Islet precursor cell (in vitro differentiated cells): ENCODE data around the gene GLMP.

Experiments
- DNase-seq: peaks from one replicate; pipeline ENCODE4 v3.0.0-alpha.2; 2018

GLMP gene

DNA sequence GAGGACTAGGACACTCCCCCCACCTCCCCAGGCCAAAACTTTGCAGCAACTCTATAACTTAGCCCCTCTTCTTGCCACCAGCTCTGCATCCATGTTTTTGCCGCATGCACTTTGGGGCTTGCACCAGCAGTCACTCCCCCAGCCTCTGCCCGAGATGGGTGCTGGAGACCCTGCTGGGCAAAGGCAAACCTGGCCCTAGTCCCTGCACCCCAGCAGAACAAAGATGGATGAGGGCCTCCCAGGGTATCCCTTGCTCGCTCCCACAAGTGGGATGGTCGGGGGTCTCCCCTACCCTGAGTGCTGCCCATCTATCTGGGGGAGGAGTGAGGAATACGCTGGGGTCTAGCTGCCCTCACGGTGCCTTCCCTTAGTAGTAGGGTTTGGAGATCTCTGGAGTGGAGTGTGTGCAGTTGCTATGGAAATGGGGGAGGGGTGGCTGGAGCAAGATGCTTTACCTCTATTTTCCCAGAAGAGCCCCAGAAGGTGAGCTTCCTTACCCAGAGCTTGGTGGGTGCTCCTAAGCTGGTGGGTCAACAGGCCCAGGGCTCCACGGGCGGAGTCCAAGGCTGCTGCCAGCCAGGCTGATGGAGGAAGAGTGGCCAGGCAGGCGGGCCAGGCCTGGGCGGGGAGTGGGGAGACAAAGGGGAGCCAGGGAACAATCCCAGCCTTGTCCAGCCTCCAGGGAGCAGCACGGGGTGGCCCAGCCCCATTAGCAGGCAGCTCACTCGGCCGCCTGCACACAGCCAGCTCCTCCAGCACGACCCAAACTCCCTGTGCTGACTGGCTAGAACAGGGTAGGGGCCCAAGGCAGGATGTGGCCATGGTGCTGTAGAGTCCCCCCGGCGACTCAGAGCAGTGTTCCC is 47.8 kb downstream of the GLMP start, which contains the start of gene PAQR6:
PAQR6 (minus strand) TSS at position 597 of the 863 bp plus-strand sequence. CDS start 1,325 bp downstream, outside the sequence.
- DNase-seq = peak; percentile 63

DNA sequence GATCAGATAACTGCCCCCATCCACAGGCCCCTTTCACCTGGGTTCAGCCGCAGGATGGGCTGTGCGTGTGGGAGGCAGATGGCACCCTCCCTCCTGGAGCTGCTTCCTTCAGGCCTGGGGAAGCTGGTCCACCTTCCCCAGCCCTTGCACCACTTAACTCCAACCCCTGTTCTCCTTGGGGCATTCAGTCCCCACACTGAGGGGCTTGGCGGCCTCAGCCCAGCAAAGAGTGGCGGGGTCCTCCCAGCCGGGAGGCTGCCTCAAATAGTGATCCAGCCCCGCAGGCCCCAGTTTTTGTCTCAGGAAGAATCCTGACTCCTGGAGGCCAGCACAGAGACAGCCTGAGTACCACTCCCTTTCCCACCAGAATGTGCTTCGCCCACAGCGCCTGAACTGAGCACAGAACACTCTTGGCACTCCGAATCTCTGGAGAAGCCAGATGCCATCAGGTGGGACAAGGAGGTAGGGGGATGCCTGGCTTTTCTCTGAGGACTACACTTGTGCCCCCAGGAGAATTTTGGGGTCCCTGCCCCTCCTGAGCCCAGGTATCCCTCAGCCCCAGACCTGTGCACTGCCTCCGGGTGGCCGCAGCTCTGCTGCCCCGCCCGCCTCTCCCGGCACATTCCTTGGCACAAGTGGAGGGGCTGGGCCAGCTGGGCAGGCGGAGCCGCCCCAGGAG is 48.6 kb downstream of the GLMP start:
- no peak for DNase-seq

DNA sequence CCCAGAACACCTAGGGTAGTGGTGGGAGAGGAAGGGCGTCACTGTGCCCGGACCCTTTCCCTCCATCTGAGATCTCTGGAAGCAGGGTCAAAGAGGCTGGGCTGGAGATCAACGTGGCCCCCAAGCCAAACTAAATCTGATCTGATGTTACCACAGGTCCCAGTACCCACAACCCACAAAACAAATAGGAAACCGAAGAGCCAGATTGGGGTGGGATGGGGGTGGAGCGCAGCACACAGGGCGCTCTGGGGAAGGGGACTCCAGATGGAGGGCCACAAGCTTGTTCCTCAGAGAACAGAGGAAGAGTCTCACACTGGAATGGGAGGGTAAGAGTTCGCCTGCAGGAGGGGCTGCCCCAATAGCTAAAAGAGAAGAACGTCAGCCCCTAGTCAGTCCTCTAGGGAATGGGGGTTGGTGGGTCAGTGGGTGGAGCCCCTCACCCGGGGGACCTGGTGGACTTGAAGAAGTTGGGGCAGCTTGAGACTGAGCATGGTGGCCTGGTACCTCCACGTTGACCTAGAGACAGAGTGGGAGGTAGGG is 49.2 kb downstream of the GLMP start:
- DNase-seq = no peak

DNA sequence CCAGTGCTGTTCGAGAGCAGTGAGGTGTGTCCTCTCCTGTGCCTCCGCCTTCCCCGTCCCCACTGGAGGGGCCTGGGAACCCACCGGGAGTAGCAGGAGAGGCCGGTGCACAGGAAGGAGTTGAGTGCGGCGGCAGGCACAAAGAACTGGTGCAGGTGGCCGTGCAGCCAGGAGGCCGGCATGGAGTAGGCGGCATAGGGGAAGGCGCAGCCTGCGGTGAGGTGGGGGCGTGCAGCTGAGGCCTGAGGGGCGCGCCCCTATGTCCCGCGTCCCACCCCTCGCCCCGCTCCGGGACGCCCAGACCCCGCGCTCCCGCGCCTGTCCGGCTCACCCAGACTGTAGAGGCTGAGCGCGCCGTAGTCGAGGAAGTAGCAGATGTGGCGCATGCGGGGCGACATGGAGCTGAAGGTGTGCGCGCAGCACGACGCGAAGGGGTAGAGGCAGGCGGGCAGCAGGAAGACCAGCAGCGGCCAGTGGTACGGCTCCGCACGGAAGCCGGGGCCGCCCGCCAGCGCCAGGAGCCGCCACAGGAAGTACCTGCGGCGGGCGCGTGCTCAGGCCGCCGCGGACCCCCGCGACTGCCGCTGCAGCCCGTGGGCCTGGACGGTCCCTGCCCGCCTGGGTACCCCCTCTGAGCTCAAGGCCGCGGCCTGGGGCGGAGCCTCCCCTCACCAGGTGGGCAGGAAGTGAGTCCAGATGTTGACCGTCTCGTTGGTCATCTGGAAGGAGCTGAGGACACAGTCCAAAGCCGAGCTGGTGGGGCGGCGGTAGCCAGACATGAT is 49.8 kb downstream of the GLMP start:
- no peak for DNase-seq

DNA sequence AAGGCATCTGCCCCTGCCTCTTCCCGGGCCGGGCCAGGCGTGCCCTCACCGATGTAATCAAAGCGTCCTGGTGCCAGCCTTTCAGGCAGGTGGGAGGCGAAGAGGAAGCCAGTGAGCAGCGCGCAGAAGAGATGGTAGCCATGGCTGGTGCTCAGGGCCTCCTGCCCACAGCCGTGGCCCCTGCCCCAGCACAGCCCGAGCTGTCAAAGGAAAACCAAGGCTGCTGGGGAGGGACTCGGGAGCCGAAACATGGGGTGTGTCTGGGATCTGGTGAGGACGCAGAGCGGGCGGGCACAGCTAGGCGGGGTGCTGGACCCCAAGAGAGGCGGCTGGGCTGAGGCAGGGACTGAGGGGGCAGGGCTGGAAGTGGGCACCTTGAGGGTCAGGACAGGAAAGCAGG is 50.8 kb downstream of the GLMP start:
- no peak for DNase-seq

DNA sequence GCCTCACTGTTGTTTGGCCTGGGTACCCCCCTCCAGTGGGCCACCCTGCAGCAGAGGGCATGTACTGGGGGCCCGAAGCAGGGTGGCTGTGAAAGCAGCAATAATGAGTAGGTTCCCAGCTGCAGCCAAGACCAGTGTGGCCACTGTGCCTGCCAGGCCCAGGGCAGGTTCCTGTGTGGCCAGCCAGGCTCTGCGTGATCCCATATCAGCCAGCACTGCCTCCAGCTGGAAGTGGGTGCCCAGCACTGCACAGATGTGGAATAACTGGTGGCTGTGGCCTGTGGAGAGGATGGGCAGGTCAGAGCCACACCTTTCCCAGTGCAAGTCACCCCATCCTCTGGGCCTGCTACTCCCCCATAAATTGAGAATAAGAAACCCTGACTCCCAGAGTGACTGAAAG is 51.4 kb downstream of the GLMP start:
- peak; percentile 64 for DNase-seq

DNA sequence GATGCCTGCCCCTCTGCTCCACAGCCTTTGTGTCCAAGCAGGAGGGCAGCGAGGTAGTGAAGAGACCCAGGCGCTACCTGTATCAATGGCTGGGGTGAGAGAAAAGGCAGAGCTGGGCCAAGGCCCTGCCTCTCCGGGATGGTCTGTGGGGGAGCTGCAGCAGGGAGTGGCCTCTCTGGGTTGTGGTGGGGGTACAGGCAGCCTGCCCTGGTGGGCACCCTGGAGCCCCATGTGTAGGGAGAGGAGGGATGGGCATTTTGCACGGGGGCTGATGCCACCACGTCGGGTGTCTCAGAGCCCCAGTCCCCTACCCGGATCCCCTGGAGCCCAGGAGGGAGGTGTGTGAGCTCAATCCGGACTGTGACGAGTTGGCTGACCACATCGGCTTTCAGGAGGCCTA is 52.7 kb downstream of the GLMP start:
- DNase-seq = no peak
